K562 (cell line): ENCODE results near the gene DOCK3. TPM values are rescaled to one million over a fixed set of nuclear protein-coding genes. Genes with fewer than 3 reads are reported as not detected.
A peak's percentile ranks its signal among the peaks of the same experiment; 100 is the strongest.

ENCODE experiments used
- ATAC-seq: fragments of 200-7000 bp; cut with Tn5 transposase; 3 replicates; pipeline ENCODE4 v1.9.1; 2020; ENCODE audit warnings: moderate library complexity
- BruUV-seq: library from RNA; stranded (reverse); fragments of 400-500 nt; replicated peaks from 2 replicates; lab custom pipeline; 2021; lab: Mats Ljungman, UMichigan
- CTCF ChIA-PET: fragments of 300-600 bp; formaldehyde crosslinking; extraction: SDS; loops from one replicate; lab custom pipeline; 2021; ENCODE audit warnings: low intra/inter-chr PET ratio; lab: Yijun Ruan, JAX
- POLR2A ChIA-PET: fragments of 300-600, 350-650 bp; sonication (Branson Sonifier 250); formaldehyde crosslinking; extraction: SDS; loops from one replicate; lab custom pipeline; 2021; ENCODE audit warnings: antibody characterized with exemption, inconsistent platforms; lab: Yijun Ruan, JAX
- DNase-seq, 4 experiments: peaks; one replicate each; pipeline versions ENCODE4 v3.0.0 to v3.0.0-alpha.2; 2011 to 2018; ENCODE audit warnings: low spot score in 3 of 4, mixed read lengths in 3 of 4; ENCODE audit errors: extremely low read depth in 1 of 4
- FAIRE-seq: peaks from 2 replicates; lab custom pipeline; 2011; peaks lifted over from hg19 to GRCh38; lab: Jason Lieb, UNC
- H2AFZ ChIP-seq: 2 replicates; pipeline ENCODE4 v1.6.0; 2011; ENCODE audit warnings: low read depth, low read length, control low read depth, inconsistent platforms
- H3K27ac ChIP-seq: fragments of 200-600 bp; 3 replicates; pipeline ENCODE4 v1.8.0; 2011; ENCODE audit warnings: low read depth, mild to moderate bottlenecking, control low read depth, inconsistent platforms, low read length, moderate library complexity, mixed read lengths; ENCODE audit errors: extremely low read depth
- H3K27me3 ChIP-seq, 2 experiments: fragments of 300-600 bp in 1 of 2; 2 replicates in 1 of 2; 3 replicates in 1 of 2; pipeline versions ENCODE4 v1.6.0 to v1.8.0; 2011; ENCODE audit warnings: inconsistent platforms in 2 of 2, low read length in 2 of 2, mild to moderate bottlenecking in 1 of 2, mixed read lengths in 1 of 2, moderate library complexity in 1 of 2; ENCODE audit not compliant: control insufficient read depth in 2 of 2, insufficient read depth in 2 of 2
- H3K36me3 ChIP-seq: fragments of 300-600 bp; 3 replicates; pipeline ENCODE4 v1.8.0; 2011; ENCODE audit warnings: mild to moderate bottlenecking, low read length, inconsistent platforms; ENCODE audit not compliant: control insufficient read depth, insufficient read depth
- H3K4me1 ChIP-seq, 2 experiments: fragments of 200-600 bp in 1 of 2; replicated peaks in 1 of 2; 2 replicates in 1 of 2; 3 replicates in 1 of 2; pipeline versions ENCODE4 v1.5.1 to v1.8.0; 2011; ENCODE audit warnings: inconsistent platforms in 2 of 2, low read length in 2 of 2, mild to moderate bottlenecking in 1 of 2, mixed read lengths in 1 of 2, moderate library complexity in 1 of 2; ENCODE audit not compliant: control insufficient read depth in 2 of 2, insufficient read depth in 2 of 2
- H3K4me2 ChIP-seq: 2 replicates; pipeline ENCODE4 v1.6.1; 2011; ENCODE audit warnings: low read length, control low read depth, inconsistent platforms, mixed read lengths; ENCODE audit not compliant: insufficient read depth
- H3K4me3 ChIP-seq: fragments of 200-600 bp; sonication (generic), shearing (Covaris generic); 2 replicates; pipeline ENCODE4 v1.5.1; 2016; ENCODE audit warnings: control low read depth, inconsistent platforms
- H3K79me2 ChIP-seq: fragments of 200-600 bp; 3 replicates; pipeline ENCODE4 v1.8.0; 2011; ENCODE audit warnings: low read length, inconsistent platforms; ENCODE audit not compliant: control insufficient read depth, insufficient read depth
- H3K9ac ChIP-seq, 2 experiments: 2 replicates each; pipeline versions ENCODE4 v1.6.0 to v1.6.1; 2011; ENCODE audit warnings: low read depth in 2 of 2, low read length in 2 of 2, control low read depth in 1 of 2, inconsistent platforms in 1 of 2, mild to moderate bottlenecking in 1 of 2, mixed read lengths in 1 of 2; ENCODE audit not compliant: insufficient read depth in 1 of 2
- H3K9me1 ChIP-seq: one replicate; pipeline ENCODE4 v1.6.0; 2011; ENCODE audit warnings: inconsistent platforms, mild to moderate bottlenecking, low read length, moderate library complexity; ENCODE audit not compliant: control insufficient read depth, insufficient read depth
- H3K9me3 ChIP-seq: replicated peaks from 2 replicates; pipeline ENCODE4 v1.5.1; 2011; ENCODE audit warnings: low read depth, low read length, inconsistent platforms; ENCODE audit not compliant: control insufficient read depth, insufficient read depth
- H4K20me1 ChIP-seq: replicated peaks from 2 replicates; pipeline ENCODE4 v1.6.1; 2011; ENCODE audit warnings: low read length, inconsistent platforms, mixed read lengths; ENCODE audit not compliant: control insufficient read depth, insufficient read depth
- BACH1 ChIP-seq: fragments of 200-800 bp; sonication (Bioruptor generic); IDR thresholded peaks from 2 replicates; pipeline ENCODE4 v1.6.1; 2016; ENCODE audit warnings: missing genetic modification characterization, missing compliant biosample characterization
- CBFA2T2 ChIP-seq: fragments of 450-650 bp; conservative IDR thresholded peaks from 2 replicates; pipeline ENCODE4 v1.6.1; 2017; ENCODE audit warnings: mild to moderate bottlenecking
- CBFB ChIP-seq: sonication (generic); formaldehyde crosslinking; IDR thresholded peaks from 2 replicates; pipeline ENCODE4 v1.4.0; 2020; ENCODE audit warnings: mild to moderate bottlenecking, missing genetic modification reagents
- HMGN3 ChIP-seq: IDR thresholded peaks from 2 replicates; pipeline ENCODE4 v1.6.1; 2011; ENCODE audit warnings: borderline replicate concordance, low read depth, mild to moderate bottlenecking, mixed read lengths, low read length; ENCODE audit not compliant: insufficient read length; ENCODE audit errors: extremely low read depth
- MAFG ChIP-seq: fragments of 450-650 bp; conservative IDR thresholded peaks from 2 replicates; pipeline ENCODE4 v1.6.1; 2016; ENCODE audit warnings: missing genetic modification characterization, missing compliant biosample characterization
- MEF2A ChIP-seq: IDR thresholded peaks from 2 replicates; pipeline ENCODE4 v1.6.1; 2011; ENCODE audit warnings: low read depth, mild to moderate bottlenecking, low read length, moderate library complexity; ENCODE audit not compliant: control insufficient read depth
- NR2C1 ChIP-seq, 2 experiments: fragments of 450-650 bp; IDR thresholded peaks; 2 replicates each; pipeline ENCODE4 v1.6.1; 2017; ENCODE audit warnings: mild to moderate bottlenecking in 2 of 2, antibody characterized with exemption in 1 of 2, inconsistent platforms in 1 of 2, missing compliant biosample characterization in 1 of 2, missing genetic modification characterization in 1 of 2
- RBM22 ChIP-seq: fragments of 200-400 bp; formaldehyde crosslinking; IDR thresholded peaks from 2 replicates; pipeline ENCODE4 v1.6.1; 2018; ENCODE audit warnings: low read length, low read depth; ENCODE audit not compliant: poor library complexity, severe bottlenecking
- RNF2 ChIP-seq: sonication (generic); IDR thresholded peaks from 2 replicates; pipeline ENCODE4 v1.6.1; 2016
- SIRT6 ChIP-seq: IDR thresholded peaks from one replicate; pipeline ENCODE4 v1.6.1; 2012; ENCODE audit warnings: low read depth, mild to moderate bottlenecking, control low read depth, inconsistent platforms, low read length, moderate library complexity
- TEAD2 ChIP-seq: fragments of 450-650 bp; IDR thresholded peaks from 2 replicates; pipeline ENCODE4 v1.6.1; 2016; ENCODE audit warnings: missing genetic modification characterization, control low read depth, missing compliant biosample characterization
- U2AF2 ChIP-seq: fragments of 200-400 bp; formaldehyde crosslinking; optimal IDR thresholded peaks from 2 replicates; pipeline ENCODE3; 2017; ENCODE audit warnings: low read depth, mild to moderate bottlenecking, low read length
- YY1 ChIP-seq, 3 experiments: IDR thresholded peaks; 2 replicates each; pipeline ENCODE4 v1.6.1; 2011; ENCODE audit warnings: low read length in 2 of 3, mild to moderate bottlenecking in 2 of 3, moderate library complexity in 2 of 3, borderline replicate concordance in 1 of 3, control low read depth in 1 of 3, low read depth in 1 of 3; ENCODE audit not compliant: insufficient read depth in 3 of 3, insufficient replicate concordance in 2 of 3, control insufficient read depth in 1 of 3, insufficient read length in 1 of 3; ENCODE audit errors: extremely low read depth in 1 of 3
- ZBTB17 ChIP-seq: fragments of 450-650 bp; formaldehyde crosslinking; IDR thresholded peaks from 2 replicates; pipeline ENCODE4 v1.4.0; 2020; ENCODE audit warnings: mild to moderate bottlenecking
- ZNF140 ChIP-seq: fragments of 250-450 bp; sonication (Bioruptor Pico); IDR thresholded peaks from 2 replicates; pipeline ENCODE4 v1.8.0; 2021; ENCODE audit warnings: moderate library complexity, mild to moderate bottlenecking, inconsistent platforms
- WGBS: fragments of 100-300 bp; shearing (Covaris generic); methylation state at CpG from one replicate; pipeline ENCODE4 v1.1.6; 2016; ENCODE audit warnings: low coverage, mixed read lengths; ENCODE audit not compliant: insufficient coverage; ENCODE audit errors: missing lambda C conversion rate; 5-methylcytosine and 5-hydroxymethylcytosine counted together
- in situ Hi-C: fragments of 300-500 bp; cut with MboI; formaldehyde crosslinking; loops from 4 replicates; pipeline ENCODE4 v1.15.0; 2018; ENCODE audit warnings: inconsistent platforms, mixed read lengths
- intact Hi-C: fragments of 100-400 bp; cut with micrococcal nuclease; formaldehyde crosslinking; loops from 2 replicates; pipeline ENCODE4 v1.14.2; 2022
- polyA plus RNA-seq, 8 experiments: library from polyadenylated mRNA; depleted of rRNA in 4 of 8; stranded (reverse) in 5 of 8; unstranded in 3 of 8; fragments of >200 nt; fragmentation: Nextera tagmentation in 2 of 8; fragmentation: Illumina TruSeq in 1 of 8; extraction: Ambion mirVana in 2 of 8; extraction: Trizol in 1 of 8; gene quantifications; 2 replicates each; pipeline versions ENCODE4 v1.2.1 to v1.2.3, GENCODE V29; 2011 to 2014; ENCODE audit warnings: inconsistent platforms in 1 of 8, missing spikeins in 1 of 8
- total RNA-seq, 7 experiments: library from RNA; depleted of rRNA in 6 of 7; stranded (reverse); fragments of >200 nt in 6 of 7; fragmentation: Illumina TruSeq in 2 of 7; extraction: Trizol in 2 of 7; gene quantifications; 2 replicates each; pipeline versions ENCODE4 v1.2.1 to v1.2.3, GENCODE V29; 2011 to 2021; ENCODE audit warnings: low replicate concordance in 1 of 7

The DOCK3 gene
- total and polyA plus RNA-seq, 9 of the 15 experiments (the other 6 are each of a cell fraction or from before 2014, with no cell fraction given): under 0.01 to 0.03 (median 0.01) TPM; not detected in 4

- Histone ChIP-seq H3K4me2 (no peak overlapping the region), H3K79me2 (peaks cover 32% of the 10 kb centered on the region), H3K9me3 (no peaks in the 10 kb centered on the region), H3K27me3 (no peaks in the 10 kb centered on the region), H3K9me1 (no peaks in the 10 kb centered on the region), H3K9ac (no peak overlapping the region), H2AFZ (no peak overlapping the region), H3K4me3 (no peak overlapping the region), H4K20me1 (peaks cover 18% of the 10 kb centered on the region), H3K27ac (no peak overlapping the region), H3K4me1 (peaks cover 4 to 14% of the 10 kb centered on the region in 2 experiments), H3K36me3 (peaks cover 33% of the 10 kb centered on the region; the same call in 1 of the 3 replicates)
- TF ChIP-seq ZNF140 (no peak), BACH1 (tag) (no peak), SIRT6 (no peak), NR2C1 (IDR thresholded peaks at IDR 0.05) (no peak), NR2C1 (tag; IDR thresholded peaks at IDR 0.05) (no peak)
- DNase-seq: no peak
- BruUV-seq: no TSS peak
- CTCF ChIA-PET: no interaction called here
- POLR2A ChIA-PET: interaction anchor here (1.0 to 1.6 kb wide), 3 partner anchors 9 to 111 kb away, joined by 4 to 11 read pairs (median 4); no protein-coding TSS in a partner anchor
- intact Hi-C loops (no loop called here), in situ Hi-C loops (loop anchor here (25.0 kb wide), 1 partner anchor 1059 kb away; no protein-coding TSS in a partner anchor)
- ATAC-seq: no peak
- FAIRE-seq: no peak
- 100% methylated on average over 3 of the region's 3 CpGs for WGBS
These were observed 46.1 kb upstream of the DOCK3 start for GRCh38 chr3:50628601-50629000.

GRCh38 chr3:50630394-50630793, 44.3 kb upstream of the DOCK3 start:
- WGBS: 100% methylated on average over 1 of the region's 6 CpGs
- DNase-seq (no peak), ATAC-seq (no peak), FAIRE-seq (no peak)
- peaks cover 26% of the 10 kb centered on the region for H3K79me2 ChIP-seq
- no peak overlapping the region for H3K4me2 ChIP-seq
- no peaks in the 10 kb centered on the region for H3K9me1 ChIP-seq
- peaks cover 23% of the 10 kb centered on the region for H4K20me1 ChIP-seq
- BruUV-seq: no TSS peak
- peaks cover 4 to 14% of the 10 kb centered on the region in 2 experiments for H3K4me1 ChIP-seq
- CTCF ChIA-PET: no interaction called here
- POLR2A ChIA-PET: interaction anchor here (1.4 kb wide), 1 partner anchor 11 kb away, joined by 5 read pairs; no protein-coding TSS in a partner anchor
- 0 out of 4 replicates have a peak overlapping the region, but pooled peaks of 1 of the 2 experiments have one; percentile 35 for H3K9ac ChIP-seq
- no peak overlapping the region for H2AFZ ChIP-seq
- no peaks in the 10 kb centered on the region for H3K27me3 ChIP-seq
- H3K36me3 ChIP-seq: peaks cover 25% of the 10 kb centered on the region; the same call in 1 of the 3 replicates
- H3K9me3 ChIP-seq: no peaks in the 10 kb centered on the region
- intact Hi-C loops: no loop called here
- no peak overlapping the region for H3K4me3 ChIP-seq
- in situ Hi-C loops: loop anchor here (25.0 kb wide), 1 partner anchor 1057 kb away; no protein-coding TSS in a partner anchor
- H3K27ac ChIP-seq: no peak overlapping the region
- TF ChIP-seq RNF2 (no peak), CBFA2T2 (no peak), U2AF2 (no peak), YY1 (IDR thresholded peaks at IDR 0.05; ENCODE audit: borderline replicate concordance in 1 of 3, control insufficient read depth in 1 of 3, extremely low read depth in 1 of 3, insufficient read depth in 3 of 3, insufficient read length in 1 of 3, insufficient replicate concordance in 2 of 3, low read depth in 1 of 3, low read length in 2 of 3) (no peak), MAFG (tag) (no peak), TEAD2 (tag) (no peak), ZBTB17 (CRISPR knock-in tag) (no peak), MEF2A (no peak), HMGN3 (no peak), RBM22 (no peak), CBFB (no peak)
